Activated CD8-positive, alpha-beta memory T cell treated with anti-CD3 and anti-CD28 coated beads for 36 hours (primary cell): Measurements from ENCODE around the gene SIGLEC8. TPM values are rescaled to one million over a fixed set of nuclear protein-coding genes. Genes with fewer than 3 reads are reported as not detected.
"Not testable (repeated sequence)": the region's sequence is repeated elsewhere in the genome, so short reads cannot be mapped to it uniquely, and the experiment has no call there.

Experiments
- CTCF ChIA-PET: fragments of 350-600 bp; sonication (Branson Sonifier 250); formaldehyde crosslinking; loops from one replicate; lab custom pipeline; 2021; ENCODE audit warnings: antibody characterized with exemption; lab: Charles Lee
- POLR2A ChIA-PET: fragments of 350-600 bp; sonication (Branson Sonifier 250); formaldehyde crosslinking; loops from one replicate; lab custom pipeline; 2021; ENCODE audit warnings: antibody characterized with exemption; lab: Charles Lee
- total RNA-seq, 2 experiments: library from RNA; stranded (reverse); gene quantifications; one replicate each; pipeline ENCODE4 v1.2.3, GENCODE V29; 2021

The SIGLEC8 gene
- total RNA-seq, 2 experiments from 2014 or later, result not detected

- ChIA-PET CTCF (interaction anchor here (1.6 kb wide), 1 partner anchor 36 kb away, joined by 6 read pairs; no protein-coding TSS in a partner anchor), POLR2A (no interaction called here)
These were observed 20.4 kb upstream of the SIGLEC8 start, which contains the start of gene CEACAM18 for GRCh38 chr19:51478381-51479234. CEACAM18 (plus strand) TSS chr19:51478539.

- ChIA-PET POLR2A (no interaction called here), CTCF (no interaction called here)
These were observed 19.1 kb upstream of the SIGLEC8 start for GRCh38 chr19:51477344-51477743.

GRCh38 chr19:51476164-51476563 is 17.9 kb upstream of the SIGLEC8 start:
- POLR2A ChIA-PET, result no interaction called here
- CTCF ChIA-PET, result interaction anchor here (0.8 to 4.0 kb wide), 2 partner anchors 13 to 39 kb away, joined by 3 to 32 read pairs; no protein-coding TSS in a partner anchor

- ChIA-PET CTCF (interaction anchor here (0.5 to 4.0 kb wide), 22 partner anchors 9 to 603 kb away, joined by 3 to 32 read pairs (median 4); partner anchors contain the start of gene SIGLEC10), POLR2A (interaction anchor here (0.6 kb wide), 1 partner anchor 40 kb away, joined by 3 read pairs; no protein-coding TSS in a partner anchor)
These were observed 14.9 kb upstream of the SIGLEC8 start for GRCh38 chr19:51473009-51473707.

GRCh38 chr19:51472607-51473006 is 14.4 kb upstream of the SIGLEC8 start:
- ChIA-PET POLR2A (interaction anchor here (0.6 kb wide), 1 partner anchor 40 kb away, joined by 3 read pairs; no protein-coding TSS in a partner anchor), CTCF (interaction anchor here (0.6 to 4.0 kb wide), 17 partner anchors 9 to 604 kb away, joined by 3 to 32 read pairs (median 5); no protein-coding TSS in a partner anchor)

DNA sequence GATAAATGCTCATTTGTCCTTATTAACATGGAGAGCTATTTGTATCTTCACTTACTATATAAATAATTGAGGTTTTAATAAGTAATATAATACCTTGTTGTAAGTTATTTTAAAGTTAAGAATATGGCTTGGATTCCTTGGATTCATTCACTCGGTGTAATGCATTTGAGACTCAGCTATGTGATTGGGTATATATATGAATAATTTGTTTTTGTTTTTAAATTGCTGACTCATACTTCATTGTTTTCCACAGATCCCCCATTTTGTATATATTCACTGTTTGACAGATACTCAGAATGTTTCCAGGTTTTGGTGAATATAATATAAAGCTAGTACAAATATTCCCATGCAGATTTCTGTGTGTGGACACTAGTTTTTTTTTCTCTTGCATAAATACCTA is 13.3 kb upstream of the SIGLEC8 start:
- ChIA-PET POLR2A (no interaction called here), CTCF (interaction anchor here (0.7 to 3.0 kb wide), 4 partner anchors 24 to 50 kb away, joined by 4 to 9 read pairs (median 4); no protein-coding TSS in a partner anchor)

- ChIA-PET POLR2A (no interaction called here), CTCF (interaction anchor here (0.6 to 3.0 kb wide), 3 partner anchors 43 to 177 kb away, joined by 3 to 9 read pairs (median 4); no protein-coding TSS in a partner anchor)
These were observed 12.7 kb upstream of the SIGLEC8 start for GRCh38 chr19:51470966-51471365.

- POLR2A ChIA-PET, result no interaction called here
- CTCF ChIA-PET, result interaction anchor here (0.7 to 1.8 kb wide), 2 partner anchors 48 to 115 kb away, joined by 3 to 7 read pairs; no protein-coding TSS in a partner anchor
These were observed 11.4 kb upstream of the SIGLEC8 start for GRCh38 chr19:51469629-51470028.

DNA sequence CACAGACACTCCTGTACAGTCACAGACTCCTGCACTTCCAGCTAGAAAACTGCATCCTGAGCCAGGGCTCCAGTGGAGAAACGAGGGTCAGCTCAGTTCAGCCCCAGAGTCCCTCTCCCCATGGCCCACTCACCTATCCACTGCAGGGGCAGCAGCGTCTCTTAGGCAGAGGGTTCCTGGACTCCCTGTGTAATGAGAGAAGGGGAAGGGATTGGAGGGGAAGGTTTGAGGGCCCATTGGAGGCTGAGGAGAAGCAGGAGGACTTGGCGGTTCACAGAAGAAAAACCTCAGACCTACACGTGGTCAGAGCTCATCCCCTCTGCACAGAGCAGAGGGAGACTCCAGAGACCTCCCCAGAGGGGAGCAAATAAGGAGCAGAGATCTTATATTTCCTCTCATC is 10.9 kb upstream of the SIGLEC8 start:
- CTCF ChIA-PET, result interaction anchor here (1.8 kb wide), 1 partner anchor 48 kb away, joined by 7 read pairs; no protein-coding TSS in a partner anchor
- POLR2A ChIA-PET, result no interaction called here

DNA sequence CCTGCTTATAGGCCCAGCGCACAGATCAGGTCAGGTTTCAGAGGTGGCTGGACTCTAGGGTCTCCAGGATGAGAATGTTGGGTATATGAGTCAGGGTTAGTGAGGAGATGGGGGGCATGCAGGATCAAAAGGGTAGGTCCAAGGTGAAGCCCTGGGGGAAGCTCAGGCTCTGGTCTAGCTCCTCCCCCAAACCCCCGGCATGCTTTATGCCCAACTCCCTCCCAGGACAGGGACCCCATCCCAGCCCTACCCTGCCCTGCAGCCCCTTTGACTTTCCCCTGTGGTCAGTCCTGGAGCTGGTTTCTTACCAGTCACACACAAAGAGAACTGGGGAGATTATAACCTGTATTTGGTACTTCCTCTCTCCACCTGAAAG is 10.3 kb upstream of the SIGLEC8 start:
- ChIA-PET POLR2A (no interaction called here), CTCF (interaction anchor here (1.8 kb wide), 1 partner anchor 47 kb away, joined by 7 read pairs; no protein-coding TSS in a partner anchor)

DNA sequence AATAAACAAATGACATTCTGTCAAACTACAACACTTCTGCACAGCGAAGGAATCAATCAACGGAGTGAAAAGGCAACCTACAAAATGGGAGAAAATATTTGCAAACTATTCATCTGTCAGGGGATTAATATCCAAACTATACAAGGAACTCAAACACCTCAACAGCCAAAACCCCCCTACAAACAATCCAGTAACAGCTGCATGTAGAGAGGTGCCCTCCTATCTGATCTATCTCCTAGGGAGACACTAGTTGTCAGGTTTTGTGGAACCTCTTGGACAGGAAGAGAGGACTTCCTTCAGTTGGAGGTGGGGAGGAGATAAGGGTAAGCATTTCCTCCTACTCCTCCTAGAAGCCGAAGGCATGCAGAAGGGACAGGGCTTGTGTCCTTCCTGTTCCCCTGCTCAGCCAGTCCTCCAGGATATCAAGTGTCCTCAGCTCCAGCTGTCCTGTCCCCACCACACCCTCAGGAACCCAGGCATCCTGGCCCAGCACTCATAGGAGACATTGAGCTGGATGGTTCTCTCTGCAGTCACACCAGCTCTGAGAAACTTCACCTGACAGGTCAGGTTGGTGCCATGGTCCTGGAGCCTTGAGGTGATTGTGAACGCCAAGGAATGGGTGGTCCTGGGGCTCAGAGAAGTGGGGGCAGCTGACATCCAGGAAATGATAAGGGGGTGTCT is 9.8 kb upstream of the SIGLEC8 start:
- POLR2A ChIA-PET, result no interaction called here
- CTCF ChIA-PET, result interaction anchor here (0.7 to 1.8 kb wide), 3 partner anchors 46 to 47 kb away, joined by 3 to 7 read pairs (median 4); no protein-coding TSS in a partner anchor

DNA sequence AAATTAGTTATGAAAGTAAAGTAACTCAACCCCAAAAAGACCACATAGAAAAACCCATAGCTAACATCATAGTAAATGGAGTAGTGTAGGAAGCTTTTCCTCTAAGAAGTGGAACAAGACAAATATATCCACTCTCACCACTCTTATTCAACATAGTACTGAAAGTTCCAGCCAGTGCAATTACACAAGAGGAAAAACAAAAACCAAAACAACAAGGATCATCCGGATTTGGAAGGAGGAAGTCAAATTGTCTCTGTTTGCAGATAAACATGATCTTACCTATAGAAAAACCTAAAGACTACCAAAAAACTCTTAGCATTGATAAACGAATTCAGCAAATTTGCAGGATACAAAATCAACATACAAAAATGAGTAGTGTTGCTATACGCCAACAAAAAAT is 8.5 kb upstream of the SIGLEC8 start:
- ChIA-PET POLR2A (interaction anchor here (0.6 kb wide), 1 partner anchor 72 kb away, joined by 3 read pairs; no protein-coding TSS in a partner anchor), CTCF (interaction anchor here (1.3 kb wide), 1 partner anchor 45 kb away, joined by 4 read pairs; no protein-coding TSS in a partner anchor)

DNA sequence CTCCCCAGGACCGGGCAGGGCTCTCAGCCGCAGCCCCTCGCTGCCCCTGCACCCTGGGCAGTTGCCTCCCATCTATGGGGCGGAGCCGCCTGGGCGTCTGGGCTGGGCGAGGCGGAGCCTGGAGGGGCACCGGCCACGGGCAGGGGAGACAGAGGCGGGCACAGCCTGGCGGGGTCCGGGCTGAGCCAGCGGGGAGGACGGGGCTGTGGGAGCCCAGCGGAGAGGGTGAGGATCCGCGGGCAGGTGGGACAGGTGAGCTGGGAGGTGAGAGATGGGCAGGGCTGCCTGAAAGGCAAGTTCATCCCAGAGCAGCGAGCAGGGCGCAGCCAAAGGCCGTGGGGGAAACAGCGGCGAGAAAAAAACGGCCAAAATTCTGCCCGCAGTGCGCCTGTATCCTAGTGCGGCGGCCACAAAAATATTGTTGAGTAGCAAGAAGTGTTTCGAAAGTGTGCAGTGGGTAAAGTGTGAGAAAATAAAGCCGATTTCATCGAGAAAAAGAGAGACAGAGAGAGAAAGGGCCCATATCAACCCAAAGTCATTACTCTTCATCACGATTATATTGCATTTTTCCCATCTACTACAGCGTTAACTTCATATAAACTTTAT is 5.8 kb upstream of the SIGLEC8 start:
- POLR2A ChIA-PET, result not testable (repeated sequence)
- CTCF ChIA-PET, result interaction anchor here (1.4 kb wide), 1 partner anchor 8 kb away, joined by 5 read pairs; no protein-coding TSS in a partner anchor

- POLR2A ChIA-PET, result no interaction called here
- CTCF ChIA-PET, result interaction anchor here (0.7 to 2.2 kb wide), 4 partner anchors 10 to 168 kb away, joined by 4 to 9 read pairs (median 6); no protein-coding TSS in a partner anchor
These were observed 4.4 kb upstream of the SIGLEC8 start for GRCh38 chr19:51462681-51463080.

- ChIA-PET POLR2A (no interaction called here), CTCF (interaction anchor here (0.6 to 2.2 kb wide), 3 partner anchors 10 to 1066 kb away, joined by 3 to 9 read pairs (median 5); no protein-coding TSS in a partner anchor)
These were observed 4.0 kb upstream of the SIGLEC8 start for GRCh38 chr19:51462276-51462675.

- POLR2A ChIA-PET, result no interaction called here
- CTCF ChIA-PET, result interaction anchor here (0.6 to 2.2 kb wide), 3 partner anchors 11 to 1065 kb away, joined by 3 to 9 read pairs (median 5); no protein-coding TSS in a partner anchor
These were observed 3.5 kb upstream of the SIGLEC8 start for GRCh38 chr19:51461723-51462161.

GRCh38 chr19:51460164-51460992 is 2.1 kb upstream of the SIGLEC8 start:
- ChIA-PET CTCF (no interaction called here), POLR2A (no interaction called here)
